Measurements from ENCODE around the gene TLE5.
"Not testable (repeated sequence)": the region's sequence is repeated elsewhere in the genome, so short reads cannot be mapped to it uniquely, and the experiment has no call there.

Gene TLE5

DNA sequence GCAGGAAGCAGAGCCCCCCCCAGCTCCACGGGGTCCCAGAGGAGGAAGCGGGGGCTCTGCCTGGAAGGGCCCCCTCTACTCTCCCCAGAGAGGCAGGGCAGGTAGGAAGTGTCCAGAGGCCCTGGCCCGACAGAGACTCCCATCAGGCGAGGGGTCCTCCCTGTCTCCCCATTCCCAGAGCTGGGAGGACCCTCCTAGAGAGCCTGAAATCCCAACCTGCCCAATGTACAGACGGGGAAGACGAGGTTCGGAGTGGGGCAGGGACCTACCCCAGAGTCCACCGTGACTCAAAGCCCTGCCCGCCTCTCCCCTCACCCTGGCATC, 34.4 kb downstream of the TLE5 start:
- in situ Hi-C loops (cut with HindIII; ENCODE audit: low sequenced_read_pairs): loop anchor here (5.0 to 10.0 kb wide), 2 partner anchors 74 to 147 kb away; partner anchors contain the start of gene S1PR4

DNA sequence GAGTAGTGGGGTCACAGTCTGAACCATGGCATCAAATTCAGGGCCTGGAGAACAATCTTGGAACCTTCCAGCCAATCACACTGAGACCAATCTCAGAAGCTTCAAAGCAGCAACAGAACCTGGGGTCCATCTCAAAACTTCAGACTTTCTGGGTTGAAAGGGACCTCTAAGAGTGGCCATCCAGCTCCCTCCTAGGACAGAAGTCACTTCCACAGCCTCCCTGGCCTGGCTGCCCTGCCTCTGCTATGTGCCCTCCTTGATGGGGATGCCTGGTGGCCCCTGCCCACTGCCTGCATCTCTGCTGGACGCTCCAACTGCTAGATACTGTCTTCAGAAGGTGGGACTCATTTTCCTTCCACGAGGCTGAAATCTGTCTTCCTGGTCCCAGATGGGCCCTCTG, 35.0 kb downstream of the TLE5 start:
- in situ Hi-C loops (cut with HindIII; ENCODE audit: low sequenced_read_pairs): loop anchor here (5.0 to 10.0 kb wide), 2 partner anchors 75 to 148 kb away; partner anchors contain the start of gene S1PR4

GRCh38 chr19:3026768-3027167, 35.5 kb downstream of the TLE5 start:
- in situ Hi-C loops (cut with HindIII; ENCODE audit: low sequenced_read_pairs): loop anchor here (5.0 to 10.0 kb wide), 2 partner anchors 76 to 148 kb away; partner anchors contain the start of gene S1PR4

GRCh38 chr19:3025549-3025886, 36.8 kb downstream of the TLE5 start:
- in situ Hi-C loops (cut with HindIII; ENCODE audit: low sequenced_read_pairs): loop anchor here (5.0 to 10.0 kb wide), 2 partner anchors 77 to 149 kb away; partner anchors contain the start of gene S1PR4

GRCh38 chr19:3024870-3025548, 37.3 kb downstream of the TLE5 start:
- in situ Hi-C loops (cut with HindIII; ENCODE audit: low sequenced_read_pairs): loop anchor here (5.0 to 10.0 kb wide), 2 partner anchors 77 to 150 kb away; partner anchors contain the start of gene S1PR4

GRCh38 chr19:3024509-3024869, 37.8 kb downstream of the TLE5 start:
- in situ Hi-C loops (cut with HindIII; ENCODE audit: low sequenced_read_pairs): loop anchor here (10.0 kb wide), 1 partner anchor 150 kb away; the partner anchor contains the start of gene S1PR4

- in situ Hi-C loops (cut with HindIII; ENCODE audit: low sequenced_read_pairs): loop anchor here (10.0 kb wide), 1 partner anchor 154 kb away; the partner anchor contains the start of gene S1PR4
Observed at GRCh38 chr19:3020321-3020960, 41.9 kb downstream of the TLE5 start.

GRCh38 chr19:3019211-3019854, 43.0 kb downstream of the TLE5 start:
- in situ Hi-C loops (cut with HindIII; ENCODE audit: low sequenced_read_pairs): no loop called here

DNA sequence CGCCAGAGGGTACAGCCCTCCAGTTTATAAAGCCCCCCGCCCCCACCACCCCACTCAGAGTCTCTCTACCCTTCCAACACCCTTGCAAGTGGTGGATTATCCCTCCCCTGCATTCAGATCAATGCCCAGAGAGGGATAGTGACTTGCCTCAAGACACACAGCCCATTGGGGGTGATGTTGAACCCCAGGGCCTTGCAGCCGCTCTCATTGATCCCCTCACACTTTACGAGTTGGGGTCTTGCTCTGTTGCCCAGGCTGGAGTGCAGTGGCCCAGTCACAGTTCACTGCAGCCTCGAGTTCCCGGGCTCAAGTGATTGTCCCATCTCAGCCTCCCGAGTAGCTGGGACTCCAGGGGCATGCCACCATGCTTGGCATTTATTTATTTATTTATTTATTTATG, 44.4 kb downstream of the TLE5 start:
- in situ Hi-C loops (cut with HindIII; ENCODE audit: low sequenced_read_pairs): no loop called here

- in situ Hi-C loops (cut with HindIII; ENCODE audit: low sequenced_read_pairs): no loop called here
Observed at GRCh38 chr19:3015126-3016057, 46.9 kb downstream of the TLE5 start.

GRCh38 chr19:3014135-3014534, 48.2 kb downstream of the TLE5 start:
- in situ Hi-C loops (cut with HindIII; ENCODE audit: low sequenced_read_pairs): no loop called here

DNA sequence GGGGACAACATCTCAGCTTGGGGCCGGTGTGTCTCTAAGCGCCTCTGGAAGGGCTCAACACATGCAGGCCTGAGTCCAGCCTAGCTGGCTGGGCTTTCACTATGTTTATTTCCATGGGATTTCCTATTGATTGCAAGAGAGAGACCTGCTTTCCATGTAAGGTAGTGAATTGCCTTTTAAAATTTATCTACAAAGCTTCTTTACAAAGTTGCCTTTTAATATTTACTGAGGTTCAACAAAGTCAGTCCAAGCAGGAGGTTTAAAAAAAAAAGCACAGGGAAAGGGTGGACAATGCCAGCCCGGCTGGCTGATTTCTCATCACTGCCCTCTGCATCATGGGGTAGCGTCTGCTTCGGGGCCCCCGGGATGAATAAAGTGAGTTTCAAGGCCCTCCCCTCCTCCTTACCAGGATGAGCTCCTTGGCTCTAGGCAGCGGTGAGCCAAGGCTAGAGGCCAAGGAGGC, 49.0 kb downstream of the TLE5 start:
- in situ Hi-C loops (cut with HindIII; ENCODE audit: low sequenced_read_pairs): no loop called here

DNA sequence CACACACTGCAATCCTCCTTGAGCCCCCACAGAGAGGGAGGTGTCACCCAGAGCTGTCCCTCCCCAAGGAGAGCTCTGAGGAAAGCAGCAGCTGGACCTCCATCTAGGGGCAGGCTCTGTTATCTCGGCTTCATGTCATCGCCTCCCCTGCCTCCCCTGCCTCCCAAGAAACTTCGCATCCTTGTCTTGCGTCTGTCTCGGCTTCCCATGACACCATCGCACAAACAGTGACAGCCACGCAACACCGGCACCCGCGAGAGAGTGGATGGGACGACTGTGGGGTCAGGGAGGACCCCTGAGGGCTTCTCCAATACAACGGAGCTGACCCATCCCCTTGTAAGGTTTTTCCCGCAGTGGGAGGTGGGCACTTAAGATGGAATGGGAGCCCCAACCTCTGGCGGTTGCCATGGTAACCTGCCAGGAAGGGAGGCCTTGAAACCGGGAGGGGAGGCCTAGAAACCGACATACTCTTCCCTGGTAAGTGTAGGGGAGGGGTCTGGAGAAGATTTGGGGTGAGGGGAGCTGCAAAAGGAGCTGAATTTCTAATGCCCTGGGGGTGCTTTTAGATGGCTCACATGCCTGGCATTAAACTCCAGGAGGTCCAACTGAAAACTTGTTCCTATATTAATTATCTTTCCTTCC, 49.6 kb downstream of the TLE5 start:
- in situ Hi-C loops (cut with HindIII; ENCODE audit: low sequenced_read_pairs): no loop called here

DNA sequence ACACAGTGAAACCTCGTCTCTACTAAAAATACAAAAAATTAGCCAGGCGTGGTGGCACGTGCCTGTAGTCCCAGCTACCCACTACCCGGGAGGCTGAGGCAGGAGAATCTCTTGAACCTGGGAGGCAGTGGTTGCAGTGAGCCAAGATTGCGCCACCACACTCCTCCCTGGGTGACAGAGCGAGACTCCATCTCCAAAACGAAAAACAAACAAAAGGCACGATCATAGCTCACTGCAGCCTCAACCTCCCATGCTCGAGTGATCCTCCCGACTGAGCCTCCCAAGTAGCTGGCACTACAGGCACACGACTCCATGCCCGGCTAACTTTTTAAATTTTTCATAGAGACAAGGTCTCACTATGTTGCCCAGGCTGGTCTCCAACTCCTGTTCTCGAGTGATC, 50.2 kb downstream of the TLE5 start:
- in situ Hi-C loops (cut with HindIII; ENCODE audit: low sequenced_read_pairs): not testable (repeated sequence)

- in situ Hi-C loops (cut with HindIII; ENCODE audit: low sequenced_read_pairs): no loop called here
Observed at GRCh38 chr19:3010871-3011270, 51.4 kb downstream of the TLE5 start.

- in situ Hi-C loops (cut with HindIII; ENCODE audit: low sequenced_read_pairs): no loop called here
Observed at GRCh38 chr19:3008994-3009393, 53.3 kb downstream of the TLE5 start.

GRCh38 chr19:3007975-3008374, 54.3 kb downstream of the TLE5 start:
- in situ Hi-C loops (cut with HindIII; ENCODE audit: low sequenced_read_pairs): no loop called here

GRCh38 chr19:3006075-3006767, 56.1 kb downstream of the TLE5 start:
- in situ Hi-C loops (cut with HindIII; ENCODE audit: low sequenced_read_pairs): no loop called here

- in situ Hi-C loops (cut with HindIII; ENCODE audit: low sequenced_read_pairs): no loop called here
Observed at GRCh38 chr19:3005345-3005744, 57.0 kb downstream of the TLE5 start.

DNA sequence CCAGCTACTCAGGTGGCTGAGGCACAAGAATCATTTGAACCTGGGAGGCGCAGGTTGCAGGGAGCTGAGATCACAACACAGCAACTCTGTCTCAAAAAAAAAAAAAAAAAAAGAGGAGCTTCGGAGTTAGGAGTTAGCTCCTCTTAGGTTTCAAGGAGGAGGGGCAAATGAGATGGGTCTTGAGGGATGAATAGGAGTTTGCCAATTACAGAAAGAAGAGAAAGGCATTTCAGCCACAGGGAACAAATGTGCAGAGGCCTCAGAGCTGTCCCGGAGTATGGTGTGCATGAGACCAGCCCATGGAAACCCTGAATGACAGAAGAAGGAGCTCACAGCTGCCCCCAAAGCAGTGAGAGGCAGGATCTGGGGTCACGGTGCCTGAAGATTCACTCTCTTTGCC, 57.8 kb downstream of the TLE5 start:
- in situ Hi-C loops (cut with HindIII; ENCODE audit: low sequenced_read_pairs): no loop called here
